ENCODE measurements around the gene GPNMB. TPM values are rescaled to one million over a fixed set of nuclear protein-coding genes. Genes with fewer than 3 reads are reported as not detected.
A peak's percentile ranks its signal among the peaks of the same experiment; 100 is the strongest.

The GPNMB gene
- total RNA-seq, 1 experiment from 2014 or later: 17.4 TPM

DNA sequence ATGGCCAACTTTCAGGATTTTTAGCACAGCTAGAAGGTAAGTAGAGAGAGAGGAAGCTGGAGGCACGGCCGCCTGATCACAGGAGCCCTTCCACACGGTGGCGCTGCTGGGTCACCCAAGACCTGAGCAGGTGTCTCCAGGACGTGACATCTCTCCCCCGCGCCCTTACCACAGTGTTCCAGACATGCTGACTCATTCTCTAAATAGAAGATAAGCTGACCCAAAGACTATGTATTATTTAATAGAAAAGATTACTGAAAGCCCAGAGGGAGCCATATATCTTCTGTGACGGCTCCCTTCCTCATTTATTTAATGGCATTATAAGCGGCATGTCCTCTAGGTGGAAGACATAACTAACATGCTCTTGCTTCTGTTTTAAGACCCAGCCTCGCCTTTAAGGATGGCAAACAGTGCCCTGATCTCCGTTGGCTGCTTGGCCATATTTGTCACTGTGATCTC, 26.6 kb downstream of the GPNMB start:
- H3F3A ChIP-seq (ENCODE audit: insufficient read depth, low read depth): peaks cover 20% of the 10 kb centered on the region
- POLR2A ChIA-PET (ENCODE audit: unreplicated experiment): interaction anchor here (0.6 to 0.7 kb wide), 4 partner anchors 91 to 541 kb away, joined by 3 to 5 read pairs (median 4); no protein-coding TSS in a partner anchor

GRCh38 chr7:23275912-23276311, 29.3 kb downstream of the GPNMB start:
- no peaks in the 10 kb centered on the region for H3K9me3 ChIP-seq (ENCODE audit: insufficient read depth, low read depth)
- H3F3A ChIP-seq (ENCODE audit: insufficient read depth, low read depth): peaks cover 20% of the 10 kb centered on the region
- H3K9me2 ChIP-seq (ENCODE audit: insufficient read depth): no peaks in the 10 kb centered on the region
- POLR2A ChIA-PET (ENCODE audit: unreplicated experiment): no interaction called here
- no peak overlapping the region for H2AFZ ChIP-seq
- H3K4me3 ChIP-seq: no peak overlapping the region
- no peaks in the 10 kb centered on the region for H3K27me3 ChIP-seq (ENCODE audit: insufficient read depth, low read depth)
- no peak for DNase-seq
- H3K4me1 ChIP-seq (replicated peaks; ENCODE audit: insufficient read depth): peaks cover 19% of the 10 kb centered on the region
- BruUV-seq (replicated peaks): no TSS peak
- H3K79me2 ChIP-seq (ENCODE audit: low read depth): no peaks in the 10 kb centered on the region
- no peaks in the 10 kb centered on the region for H4K20me1 ChIP-seq (ENCODE audit: insufficient read depth)
- intact Hi-C loops (cut with micrococcal nuclease; ENCODE audit: unreplicated experiment): loop anchor here (5.0 kb wide), 1 partner anchor 36 kb away; no protein-coding TSS in a partner anchor
- H3K4me2 ChIP-seq: no peak overlapping the region
- TF ChIP-seq EZH2 (IDR thresholded peaks at IDR 0.05; ENCODE audit: low read depth) (no peak), CTCF (conservative IDR thresholded peaks at IDR 0.05) (no peak)
- CTCF ChIA-PET: interaction anchor here (0.6 kb wide), 1 partner anchor 171 kb away, joined by 13 read pairs; no protein-coding TSS in a partner anchor
- H3K27ac ChIP-seq: no peak overlapping the region
- H3K36me3 ChIP-seq (ENCODE audit: low read depth): no peaks in the 10 kb centered on the region

More for the DNA sequence above, 26.6 kb downstream of the GPNMB start:
- Histone ChIP-seq H4K20me1 (ENCODE audit: insufficient read depth) (no peaks in the 10 kb centered on the region), H3K4me1 (replicated peaks; ENCODE audit: insufficient read depth) (peaks cover 19% of the 10 kb centered on the region), H3K36me3 (ENCODE audit: low read depth) (no peaks in the 10 kb centered on the region), H3K4me2 (peak overlapping the region; percentile 70), H3K27ac (peak overlapping the region; percentile 60), H3K9me2 (ENCODE audit: insufficient read depth) (no peaks in the 10 kb centered on the region), H3K27me3 (ENCODE audit: insufficient read depth, low read depth) (no peaks in the 10 kb centered on the region), H3K9me3 (ENCODE audit: insufficient read depth, low read depth) (no peaks in the 10 kb centered on the region), H3K4me3 (peak overlapping the region; percentile 42), H3K79me2 (ENCODE audit: low read depth) (no peaks in the 10 kb centered on the region), H2AFZ (peak overlapping the region; percentile 65)
- BruUV-seq (replicated peaks): no TSS peak
- intact Hi-C loops (cut with micrococcal nuclease; ENCODE audit: unreplicated experiment): loop anchor here (1.0 kb wide), 6 partner anchors 61 to 439 kb away; no protein-coding TSS in a partner anchor
- peak; percentile 98 to 99 for DNase-seq
- CTCF ChIA-PET: interaction anchor here (0.5 to 2.4 kb wide), 34 partner anchors 10 to 1654 kb away, joined by 3 to 37 read pairs (median 5); partner anchors contain the start of genes CCDC126, GPNMB, IL6 and MALSU1
- TF ChIP-seq EZH2 (IDR thresholded peaks at IDR 0.05; ENCODE audit: low read depth) (no peak), CTCF (conservative IDR thresholded peaks at IDR 0.05) (peak; percentile 98)

- intact Hi-C loops (cut with micrococcal nuclease; ENCODE audit: unreplicated experiment): loop anchor here (5.0 kb wide), 1 partner anchor 36 kb away; no protein-coding TSS in a partner anchor
- Histone ChIP-seq H3K4me2 (no peak overlapping the region), H3K27me3 (ENCODE audit: insufficient read depth, low read depth) (no peaks in the 10 kb centered on the region), H3K4me3 (no peak overlapping the region), H3F3A (ENCODE audit: insufficient read depth, low read depth) (peaks cover 20% of the 10 kb centered on the region), H2AFZ (no peak overlapping the region), H3K4me1 (replicated peaks; ENCODE audit: insufficient read depth) (peaks cover 19% of the 10 kb centered on the region), H3K36me3 (ENCODE audit: low read depth) (no peaks in the 10 kb centered on the region), H4K20me1 (ENCODE audit: insufficient read depth) (no peaks in the 10 kb centered on the region), H3K27ac (no peak overlapping the region), H3K79me2 (ENCODE audit: low read depth) (no peaks in the 10 kb centered on the region), H3K9me3 (ENCODE audit: insufficient read depth, low read depth) (no peaks in the 10 kb centered on the region), H3K9me2 (ENCODE audit: insufficient read depth) (no peaks in the 10 kb centered on the region)
- CTCF ChIA-PET: interaction anchor here (0.6 kb wide), 1 partner anchor 172 kb away, joined by 13 read pairs; no protein-coding TSS in a partner anchor
- POLR2A ChIA-PET (ENCODE audit: unreplicated experiment): no interaction called here
- DNase-seq: no peak
- TF ChIP-seq CTCF (conservative IDR thresholded peaks at IDR 0.05) (peak; percentile 32; the same call in 1 of the 2 replicates), EZH2 (IDR thresholded peaks at IDR 0.05; ENCODE audit: low read depth) (no peak)
- no TSS peak for BruUV-seq (replicated peaks)
Observed at GRCh38 chr7:23276376-23276775, 29.8 kb downstream of the GPNMB start.
